Measurements from ENCODE around the gene NDUFB10.

DNA sequence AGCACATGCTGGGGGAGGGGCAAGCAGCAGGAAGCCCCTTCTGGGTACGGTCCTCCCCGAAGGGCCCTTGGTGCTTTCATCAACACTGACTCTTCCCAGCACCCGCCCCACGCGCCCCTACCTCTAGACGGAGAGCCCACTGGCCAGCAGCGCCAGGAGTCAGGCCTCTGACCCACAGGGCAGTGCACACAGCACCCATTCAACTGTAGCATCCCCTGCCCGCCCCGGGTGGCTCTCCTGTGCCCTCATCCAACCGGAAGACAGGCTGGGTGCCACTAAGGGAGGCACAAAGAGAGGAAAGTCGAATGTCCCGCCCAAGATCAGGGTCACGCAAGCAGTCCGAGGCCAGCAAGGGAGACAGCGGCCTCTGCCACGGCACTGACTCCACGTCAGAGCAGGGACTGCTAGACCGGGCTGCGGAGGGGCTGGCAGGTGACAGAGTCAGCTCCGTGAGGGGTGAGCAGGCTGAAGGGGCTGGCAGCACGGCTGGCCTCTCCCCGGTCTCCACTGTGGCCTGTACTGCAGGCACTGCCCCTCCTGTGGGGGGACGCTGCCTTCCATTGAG is 26.2 kb upstream of the NDUFB10 start:
- TF ChIP-seq CTCF (IDR thresholded peaks at IDR 0.05) (no peak), POLR2A (IDR thresholded peaks at IDR 0.05) (no peak)
